ENCODE results near the gene ZNF384. TPM values are rescaled to one million over a fixed set of nuclear protein-coding genes. Genes with fewer than 3 reads are reported as not detected.

ZNF384 gene
- total and polyA plus RNA-seq, 2 of the 8 experiments (the other 6 are each of a cell fraction or from before 2014, with no cell fraction given): 59.0 to 59.6 TPM

DNA sequence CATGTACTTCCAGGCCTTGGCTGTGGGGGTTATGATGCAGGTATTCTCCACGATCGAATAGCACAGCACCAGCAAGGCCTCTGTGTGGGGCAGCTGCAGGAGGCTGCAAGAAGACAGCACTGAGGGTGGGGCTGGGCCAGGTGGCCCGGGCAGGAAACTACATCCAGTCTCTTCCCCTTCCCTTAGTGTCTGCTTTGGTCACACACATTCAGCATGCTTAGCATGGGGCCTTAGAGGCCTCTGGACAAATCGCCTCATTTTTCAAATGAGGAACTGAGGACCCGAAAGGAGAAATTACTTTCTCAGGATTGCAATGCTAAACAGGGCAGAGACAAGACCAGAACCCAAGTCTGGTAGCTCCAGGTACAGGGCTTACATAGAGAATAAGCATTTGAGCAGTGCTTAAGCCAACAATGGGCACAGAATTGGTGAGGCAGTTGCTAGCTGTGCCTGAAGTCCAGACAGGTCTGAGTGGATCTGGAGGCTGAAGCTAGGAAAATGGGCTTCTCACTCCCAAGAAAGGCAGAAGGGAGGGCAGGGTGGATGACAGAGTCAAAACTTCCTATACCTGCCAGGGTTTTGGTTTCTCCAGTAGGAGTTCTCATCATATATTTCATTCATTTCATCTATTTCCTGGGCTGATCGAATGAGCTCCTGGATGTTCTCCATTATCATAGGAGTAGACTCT lies 45.5 kb downstream of the ZNF384 start:
- H3K14ac ChIP-seq (ENCODE audit: insufficient read length): no peak overlapping the region
- H3K4me3 ChIP-seq (ENCODE audit: extremely low read depth in 1 of 4, insufficient read depth in 2 of 4, low read depth in 3 of 4, low read length in 4 of 4): no peak overlapping the region
- H4K8ac ChIP-seq (ENCODE audit: extremely low read depth, insufficient read depth, low read length): no peak overlapping the region
- H3K18ac ChIP-seq (ENCODE audit: extremely low read depth, low read length): no peak overlapping the region
- peaks cover 3 to 7% (median 6%) of the 10 kb centered on the region in 4 experiments; a peak in 4 of 7 replicates for H3K27me3 ChIP-seq (replicated peaks in 1 of 4; ENCODE audit: control insufficient read depth in 3 of 4, extremely low read depth in 1 of 4, insufficient read depth in 3 of 4, low read length in 3 of 4)
- H3K4me2 ChIP-seq (ENCODE audit: insufficient read depth in 1 of 2, low read depth in 2 of 2, low read length in 2 of 2): no peak overlapping the region
- no peak overlapping the region for H4K5ac ChIP-seq (ENCODE audit: insufficient read length, low read depth, low read length)
- no peak overlapping the region for H4K91ac ChIP-seq (replicated peaks; ENCODE audit: insufficient read length, low read length)
- POLR2A ChIA-PET (ENCODE audit: partially characterized antibody): interaction anchor here (0.7 to 3.3 kb wide), 5 partner anchors 12 to 174 kb away, joined by 4 to 18 read pairs (median 4); no protein-coding TSS in a partner anchor
- no peak overlapping the region for H2AFZ ChIP-seq (ENCODE audit: low read length)
- H3K4ac ChIP-seq (replicated peaks; ENCODE audit: insufficient read length, low read depth, low read length): no peak overlapping the region
- CTCF ChIA-PET (ENCODE audit: partially characterized antibody): interaction anchor here (0.7 to 6.3 kb wide), 18 partner anchors 10 to 220 kb away, joined by 3 to 146 read pairs (median 5); partner anchors contain the start of genes LPAR5, MLF2 and ZNF384
- DNase-seq (ENCODE audit: low read depth in 1 of 2, low spot score in 2 of 2) (no peak), FAIRE-seq (no peak)
- no peaks in the 10 kb centered on the region for H4K20me1 ChIP-seq (replicated peaks in 1 of 2; ENCODE audit: control insufficient read depth in 1 of 2, insufficient read depth in 2 of 2, low read length in 2 of 2)
- no peaks in the 10 kb centered on the region for H3K9me3 ChIP-seq (ENCODE audit: insufficient read depth in 2 of 2, low read depth in 1 of 2, low read length in 1 of 2)
- H2AK5ac ChIP-seq (ENCODE audit: low read depth, low read length): no peak overlapping the region
- no peak overlapping the region for H2BK12ac ChIP-seq (ENCODE audit: low read depth, low read length)
- H3K79me2 ChIP-seq (ENCODE audit: control insufficient read depth in 1 of 2, insufficient read depth in 2 of 2, low read length in 2 of 2): no peaks in the 10 kb centered on the region
- WGBS, 2 experiments (ENCODE audit: extremely low coverage in 1 of 2, insufficient coverage in 1 of 2, insufficient read length in 1 of 2, insufficient replicate concordance in 2 of 2, low coverage in 1 of 2, low lambda C conversion rate in 2 of 2, missing lambda C conversion rate in 1 of 2): 93% methylated on average over 6 of the region's 6 CpGs; no CpG with 5 or more reads in 1 of the 2 experiments
- no peak overlapping the region for H3K9ac ChIP-seq (replicated peaks in 1 of 4; ENCODE audit: extremely low read depth in 1 of 4, low read depth in 3 of 4, low read length in 3 of 4)
- no peak overlapping the region for H2BK5ac ChIP-seq (ENCODE audit: low read depth, low read length)
- no peaks in the 10 kb centered on the region for H3K79me1 ChIP-seq (ENCODE audit: low read depth, low read length)
- no peak overlapping the region for H3K27ac ChIP-seq (ENCODE audit: low read depth, low read length)
- TF ChIP-seq NRF1 (IDR thresholded peaks at IDR 0.05; ENCODE audit: low read depth, low read length): no peak
- TF ChIP-seq, protein P1, sequence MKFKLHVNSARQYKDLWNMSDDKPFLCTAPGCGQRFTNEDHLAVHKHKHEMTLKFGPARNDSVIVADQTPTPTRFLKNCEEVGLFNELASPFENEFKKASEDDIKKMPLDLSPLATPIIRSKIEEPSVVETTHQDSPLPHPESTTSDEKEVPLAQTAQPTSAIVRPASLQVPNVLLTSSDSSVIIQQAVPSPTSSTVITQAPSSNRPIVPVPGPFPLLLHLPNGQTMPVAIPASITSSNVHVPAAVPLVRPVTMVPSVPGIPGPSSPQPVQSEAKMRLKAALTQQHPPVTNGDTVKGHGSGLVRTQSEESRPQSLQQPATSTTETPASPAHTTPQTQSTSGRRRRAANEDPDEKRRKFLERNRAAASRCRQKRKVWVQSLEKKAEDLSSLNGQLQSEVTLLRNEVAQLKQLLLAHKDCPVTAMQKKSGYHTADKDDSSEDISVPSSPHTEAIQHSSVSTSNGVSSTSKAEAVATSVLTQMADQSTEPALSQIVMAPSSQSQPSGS (IDR thresholded peaks at IDR 0.05; ENCODE audit: low read length): no peak
- TF ChIP-seq, protein P2, sequence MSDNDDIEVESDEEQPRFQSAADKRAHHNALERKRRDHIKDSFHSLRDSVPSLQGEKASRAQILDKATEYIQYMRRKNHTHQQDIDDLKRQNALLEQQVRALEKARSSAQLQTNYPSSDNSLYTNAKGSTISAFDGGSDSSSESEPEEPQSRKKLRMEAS (IDR thresholded peaks at IDR 0.05): no peak
- no peak overlapping the region for H2BK20ac ChIP-seq (ENCODE audit: low read length)
- peaks cover 0 to 5% (median under 1%) of the 10 kb centered on the region in 4 experiments; a peak in 3 of 7 replicates for H3K4me1 ChIP-seq (replicated peaks in 1 of 4; ENCODE audit: control insufficient read depth in 3 of 4, insufficient read depth in 4 of 4, low read length in 3 of 4)
- no peaks in the 10 kb centered on the region for H3K36me3 ChIP-seq (ENCODE audit: control insufficient read depth in 2 of 4, insufficient read depth in 4 of 4, low read length in 3 of 4)
- no peak overlapping the region for H2BK15ac ChIP-seq (ENCODE audit: low read length)
- no peak overlapping the region for H2BK120ac ChIP-seq (replicated peaks; ENCODE audit: low read depth, low read length)
- no peak overlapping the region for H3K23ac ChIP-seq (ENCODE audit: insufficient read length)
- H3K23me2 ChIP-seq (ENCODE audit: low read depth, low read length): peaks cover 4% of the 10 kb centered on the region; the same call in 1 of the 2 replicates
- H3K56ac ChIP-seq (replicated peaks; ENCODE audit: insufficient read length, low read depth, low read length): no peak overlapping the region

All from H1 (cell line).